ENCODE results near the gene PTPRN2.

Gene PTPRN2

GRCh38 chr7:157926521-157927150 lies 661.0 kb downstream of the PTPRN2 start:
- Histone ChIP-seq H2BK12ac (ENCODE audit: low read length) (no peak overlapping the region), H3K9me3 (replicated peaks in 1 of 2; ENCODE audit: control insufficient read depth in 2 of 2, insufficient read depth in 1 of 2, low read depth in 1 of 2, low read length in 2 of 2) (peaks cover 0 to 1% of the 10 kb centered on the region in 2 donors)
- no CpG with 5 or more reads among the region's 16 CpGs for WGBS, 2 donors (ENCODE audit: extremely low coverage in 2 of 2, insufficient read length in 2 of 2, insufficient replicate concordance in 1 of 2)

GRCh38 chr7:157926107-157926506 lies 661.5 kb downstream of the PTPRN2 start:
- Histone ChIP-seq H3K4me2 (ENCODE audit: insufficient read depth, low read length, poor library complexity, severe bottlenecking) (no peak overlapping the region), H3K79me1 (ENCODE audit: low read depth, low read length) (no peaks in the 10 kb centered on the region)

More at GRCh38 chr7:157926521-157927150, 661.0 kb downstream of the PTPRN2 start:
- DNase-seq (ENCODE audit: low spot score), result no peak
- no peak overlapping the region for H3K4me2 ChIP-seq (ENCODE audit: insufficient read depth, low read length, poor library complexity, severe bottlenecking)
- no peak overlapping the region for H3K4ac ChIP-seq (ENCODE audit: low read length)
- no peak overlapping the region for H2BK15ac ChIP-seq (ENCODE audit: low read length)
- H3K9ac ChIP-seq (ENCODE audit: low read depth, low read length, poor library complexity), result no peak overlapping the region
- H3K79me1 ChIP-seq (ENCODE audit: low read depth, low read length), result no peaks in the 10 kb centered on the region
- H3K27ac ChIP-seq (replicated peaks; ENCODE audit: low read length), result no peak overlapping the region
- H3K14ac ChIP-seq (ENCODE audit: low read length), result peak overlapping the region; percentile 12
- peaks cover 0 to 9% of the 10 kb centered on the region in 2 donors for H3K4me1 ChIP-seq (ENCODE audit: control insufficient read depth in 2 of 2, insufficient read depth in 1 of 2, low read depth in 1 of 2, low read length in 2 of 2)
- no peak overlapping the region for H2BK5ac ChIP-seq (ENCODE audit: low read length)
- peak overlapping the region; percentile 29 for H2AFZ ChIP-seq (ENCODE audit: low read length)
- H2BK120ac ChIP-seq (ENCODE audit: low read depth, low read length), result no peak overlapping the region
- no peak overlapping the region for H3K23ac ChIP-seq (ENCODE audit: low read depth, low read length, poor library complexity)
- peak overlapping the region; percentile 29 for H4K8ac ChIP-seq (ENCODE audit: low read depth, low read length)
- no peaks in the 10 kb centered on the region for H3K36me3 ChIP-seq (replicated peaks in 1 of 2; ENCODE audit: control insufficient read depth in 2 of 2, insufficient read depth in 2 of 2, low read length in 2 of 2)
- no peak overlapping the region for H2AK5ac ChIP-seq (ENCODE audit: low read depth, low read length)
- no peak overlapping the region for H3K4me3 ChIP-seq (ENCODE audit: low read length in 2 of 2)
- H3K27me3 ChIP-seq (ENCODE audit: control insufficient read depth in 3 of 3, insufficient read depth in 3 of 3, low read depth in 1 of 3, low read length in 3 of 3), result peaks cover 0 to 4% (median 0%) of the 10 kb centered on the region in 3 experiments
- H3K18ac ChIP-seq (ENCODE audit: low read length), result no peak overlapping the region
- no peak overlapping the region for H4K91ac ChIP-seq (ENCODE audit: low read depth, low read length, poor library complexity)

GRCh38 chr7:157925383-157925875 lies 662.2 kb downstream of the PTPRN2 start:
- Histone ChIP-seq H3K23ac (ENCODE audit: low read depth, low read length, poor library complexity) (no peak overlapping the region), H3K4ac (ENCODE audit: low read length) (no peak overlapping the region), H3K4me2 (ENCODE audit: insufficient read depth, low read length, poor library complexity, severe bottlenecking) (no peak overlapping the region), H3K4me1 (ENCODE audit: control insufficient read depth in 2 of 2, insufficient read depth in 1 of 2, low read depth in 1 of 2, low read length in 2 of 2) (no peaks in the 10 kb centered on the region), H3K18ac (ENCODE audit: low read length) (peak overlapping the region; percentile 9), H2AFZ (ENCODE audit: low read length) (no peak overlapping the region), H2BK5ac (ENCODE audit: low read length) (no peak overlapping the region), H4K8ac (ENCODE audit: low read depth, low read length) (no peak overlapping the region), H3K4me3 (ENCODE audit: low read length in 2 of 2) (no peak overlapping the region), H3K79me1 (ENCODE audit: low read depth, low read length) (no peaks in the 10 kb centered on the region), H3K36me3 (replicated peaks in 1 of 2; ENCODE audit: control insufficient read depth in 2 of 2, insufficient read depth in 2 of 2, low read length in 2 of 2) (no peaks in the 10 kb centered on the region), H2BK120ac (ENCODE audit: low read depth, low read length) (no peak overlapping the region), H2BK12ac (ENCODE audit: low read length) (no peak overlapping the region), H2AK5ac (ENCODE audit: low read depth, low read length) (no peak overlapping the region), H3K27ac (replicated peaks; ENCODE audit: low read length) (no peak overlapping the region), H4K91ac (ENCODE audit: low read depth, low read length, poor library complexity) (no peak overlapping the region), H2BK15ac (ENCODE audit: low read length) (no peak overlapping the region), H3K14ac (ENCODE audit: low read length) (no peak overlapping the region), H3K9me3 (replicated peaks in 1 of 2; ENCODE audit: control insufficient read depth in 2 of 2, insufficient read depth in 1 of 2, low read depth in 1 of 2, low read length in 2 of 2) (peaks cover 0 to 1% of the 10 kb centered on the region in 2 donors), H3K9ac (ENCODE audit: low read depth, low read length, poor library complexity) (no peak overlapping the region), H3K27me3 (ENCODE audit: control insufficient read depth in 3 of 3, insufficient read depth in 3 of 3, low read depth in 1 of 3, low read length in 3 of 3) (peaks cover 0 to 4% (median 0%) of the 10 kb centered on the region in 3 experiments)
- WGBS, 2 donors (ENCODE audit: extremely low coverage in 2 of 2, insufficient read length in 2 of 2, insufficient replicate concordance in 1 of 2), result no CpG with 5 or more reads among the region's 17 CpGs
- no peak for DNase-seq (ENCODE audit: low spot score)

More at GRCh38 chr7:157926107-157926506, 661.5 kb downstream of the PTPRN2 start:
- Histone ChIP-seq H3K9me3 (replicated peaks in 1 of 2; ENCODE audit: control insufficient read depth in 2 of 2, insufficient read depth in 1 of 2, low read depth in 1 of 2, low read length in 2 of 2) (peaks cover 0 to 1% of the 10 kb centered on the region in 2 donors), H2AK5ac (ENCODE audit: low read depth, low read length) (no peak overlapping the region), H2BK12ac (ENCODE audit: low read length) (no peak overlapping the region), H3K27me3 (ENCODE audit: control insufficient read depth in 3 of 3, insufficient read depth in 3 of 3, low read depth in 1 of 3, low read length in 3 of 3) (peaks cover 0 to 4% (median 0%) of the 10 kb centered on the region in 3 experiments), H4K91ac (ENCODE audit: low read depth, low read length, poor library complexity) (no peak overlapping the region), H3K4ac (ENCODE audit: low read length) (no peak overlapping the region), H3K23ac (ENCODE audit: low read depth, low read length, poor library complexity) (no peak overlapping the region), H3K14ac (ENCODE audit: low read length) (no peak overlapping the region), H3K36me3 (replicated peaks in 1 of 2; ENCODE audit: control insufficient read depth in 2 of 2, insufficient read depth in 2 of 2, low read length in 2 of 2) (no peaks in the 10 kb centered on the region), H3K4me1 (ENCODE audit: control insufficient read depth in 2 of 2, insufficient read depth in 1 of 2, low read depth in 1 of 2, low read length in 2 of 2) (peaks cover 0 to 3% of the 10 kb centered on the region in 2 donors), H4K8ac (ENCODE audit: low read depth, low read length) (no peak overlapping the region), H3K18ac (ENCODE audit: low read length) (peak overlapping the region; percentile 48), H3K9ac (ENCODE audit: low read depth, low read length, poor library complexity) (no peak overlapping the region), H2BK120ac (ENCODE audit: low read depth, low read length) (no peak overlapping the region), H3K27ac (replicated peaks; ENCODE audit: low read length) (no peak overlapping the region), H2BK5ac (ENCODE audit: low read length) (no peak overlapping the region), H2BK15ac (ENCODE audit: low read length) (no peak overlapping the region), H2AFZ (ENCODE audit: low read length) (no peak overlapping the region), H3K4me3 (ENCODE audit: low read length in 2 of 2) (no peak overlapping the region)
- no peak for DNase-seq (ENCODE audit: low spot score)
- no CpG with 5 or more reads among the region's 5 CpGs for WGBS, 2 donors (ENCODE audit: extremely low coverage in 2 of 2, insufficient read length in 2 of 2, insufficient replicate concordance in 1 of 2)

- no peak overlapping the region for H2BK15ac ChIP-seq (ENCODE audit: low read length)
- no peak overlapping the region for H3K4ac ChIP-seq (ENCODE audit: low read length)
- no peak overlapping the region for H3K9ac ChIP-seq (ENCODE audit: low read depth, low read length, poor library complexity)
- H2BK12ac ChIP-seq (ENCODE audit: low read length), result no peak overlapping the region
- H3K36me3 ChIP-seq (replicated peaks in 1 of 2; ENCODE audit: control insufficient read depth in 2 of 2, insufficient read depth in 2 of 2, low read length in 2 of 2), result no peaks in the 10 kb centered on the region
- no peak overlapping the region for H3K4me3 ChIP-seq (ENCODE audit: low read length in 2 of 2)
- H3K9me3 ChIP-seq (replicated peaks in 1 of 2; ENCODE audit: control insufficient read depth in 2 of 2, insufficient read depth in 1 of 2, low read depth in 1 of 2, low read length in 2 of 2), result peaks cover 0 to 3% of the 10 kb centered on the region in 2 donors
- H2BK5ac ChIP-seq (ENCODE audit: low read length), result no peak overlapping the region
- H2BK120ac ChIP-seq (ENCODE audit: low read depth, low read length), result no peak overlapping the region
- no peak overlapping the region for H2AFZ ChIP-seq (ENCODE audit: low read length)
- WGBS, 2 donors (ENCODE audit: extremely low coverage in 2 of 2, insufficient read length in 2 of 2, insufficient replicate concordance in 1 of 2), result no CpG with 5 or more reads among the region's 16 CpGs
- peak overlapping the region; percentile 52 for H4K8ac ChIP-seq (ENCODE audit: low read depth, low read length)
- H4K91ac ChIP-seq (ENCODE audit: low read depth, low read length, poor library complexity), result peak overlapping the region; percentile 54
- H3K4me1 ChIP-seq (ENCODE audit: control insufficient read depth in 2 of 2, insufficient read depth in 1 of 2, low read depth in 1 of 2, low read length in 2 of 2), result no peaks in the 10 kb centered on the region
- peaks cover 0 to 4% (median 2%) of the 10 kb centered on the region in 3 experiments for H3K27me3 ChIP-seq (ENCODE audit: control insufficient read depth in 3 of 3, insufficient read depth in 3 of 3, low read depth in 1 of 3, low read length in 3 of 3)
- peak overlapping the region; percentile 53 for H3K18ac ChIP-seq (ENCODE audit: low read length)
- H3K4me2 ChIP-seq (ENCODE audit: insufficient read depth, low read length, poor library complexity, severe bottlenecking), result no peak overlapping the region
- no peak overlapping the region for H3K14ac ChIP-seq (ENCODE audit: low read length)
- no peak overlapping the region for H2AK5ac ChIP-seq (ENCODE audit: low read depth, low read length)
- no peak for DNase-seq (ENCODE audit: low spot score)
- peak overlapping the region; percentile 22 for H3K23ac ChIP-seq (ENCODE audit: low read depth, low read length, poor library complexity)
- no peak overlapping the region for H3K27ac ChIP-seq (replicated peaks; ENCODE audit: low read length)
- no peaks in the 10 kb centered on the region for H3K79me1 ChIP-seq (ENCODE audit: low read depth, low read length)
These were observed 663.6 kb downstream of the PTPRN2 start for GRCh38 chr7:157923903-157924630.
